GM18868 (cell line): ENCODE results near the gene KCNQ5.
"Not testable (repeated sequence)": the region's sequence is repeated elsewhere in the genome, so short reads cannot be mapped to it uniquely, and the experiment has no call there.

Experiments used
- ATAC-seq: cut with Tn5 transposase; IDR thresholded peaks from one replicate; pipeline ENCODE4 v1.9.1; 2021; ENCODE audit warnings: mild to moderate bottlenecking, moderate library complexity; ENCODE audit not compliant: unreplicated experiment

The KCNQ5 gene

GRCh38 chr6:73227606-73228255 is 605.9 kb downstream of the KCNQ5 start:
- no peak for ATAC-seq

- peak; percentile 77 for ATAC-seq
Observed at GRCh38 chr6:73231986-73232391, 610.1 kb downstream of the KCNQ5 start.

DNA sequence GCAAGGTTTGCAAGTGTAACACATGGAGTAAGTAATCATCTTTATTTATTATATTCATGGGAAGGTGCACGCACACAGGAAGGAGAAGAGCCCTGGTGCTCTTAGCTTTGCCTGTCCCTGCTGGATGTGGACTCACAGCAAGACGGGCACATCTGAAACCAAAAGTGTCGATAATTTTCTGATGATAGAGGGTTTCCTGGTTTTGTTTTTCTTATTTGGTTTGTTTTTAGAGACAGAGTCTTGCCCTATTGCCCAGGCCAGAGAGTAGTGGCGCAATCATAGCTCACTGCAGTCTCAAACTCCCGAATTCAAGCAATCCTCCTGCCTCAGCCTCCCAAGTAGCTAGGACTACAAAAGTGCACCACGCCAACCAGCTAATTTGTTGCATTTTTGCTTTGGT is 611.2 kb downstream of the KCNQ5 start:
- no peak for ATAC-seq

DNA sequence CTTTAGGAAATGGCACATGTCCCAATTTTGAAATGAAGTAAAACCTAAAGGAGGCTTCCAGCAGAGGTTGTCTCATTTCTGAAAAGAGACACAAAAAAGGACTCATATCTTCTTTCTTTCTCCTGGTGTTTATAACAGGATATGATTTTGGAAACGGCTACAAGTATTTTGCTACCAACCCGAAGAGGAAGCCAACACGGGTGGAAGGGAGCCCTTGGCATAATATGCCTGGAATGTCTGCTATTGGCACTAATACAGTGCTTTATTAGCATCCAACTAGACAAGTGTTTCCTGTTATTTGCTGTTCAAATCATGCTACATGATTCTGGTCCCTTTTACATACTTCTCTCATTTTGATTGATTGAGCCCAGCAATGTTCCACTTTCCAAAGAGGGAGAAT is 612.1 kb downstream of the KCNQ5 start:
- not testable (repeated sequence) for ATAC-seq

GRCh38 chr6:73234733-73235132 is 612.9 kb downstream of the KCNQ5 start:
- no peak for ATAC-seq

DNA sequence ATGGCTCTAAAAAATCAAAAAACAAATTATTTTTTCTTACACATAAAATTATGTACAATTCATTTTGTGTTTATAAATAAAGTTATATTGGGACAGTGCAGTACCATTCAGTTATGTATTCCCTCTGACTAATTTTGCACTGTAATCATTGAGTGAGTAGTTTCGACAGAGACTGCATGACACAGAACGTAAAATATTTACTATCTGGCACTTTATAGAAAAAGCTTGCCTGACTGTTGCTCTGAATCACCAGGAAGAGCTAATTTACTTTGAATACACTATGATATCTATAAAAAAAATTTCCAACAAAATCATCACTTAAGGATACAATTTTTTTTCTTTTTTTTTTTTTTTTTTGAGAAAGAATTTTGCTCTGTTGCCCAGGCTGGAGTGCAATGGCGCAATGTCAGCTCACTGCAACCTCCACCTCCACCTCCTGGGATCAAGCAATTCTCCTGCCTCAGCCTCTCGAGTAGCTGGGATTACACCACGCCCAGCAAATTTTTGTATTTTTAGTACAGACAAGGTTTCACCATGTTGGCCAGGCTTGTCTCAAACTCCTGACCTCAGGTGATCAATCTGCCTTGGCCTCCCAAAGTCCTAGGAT is 614.4 kb downstream of the KCNQ5 start:
- no peak for ATAC-seq

DNA sequence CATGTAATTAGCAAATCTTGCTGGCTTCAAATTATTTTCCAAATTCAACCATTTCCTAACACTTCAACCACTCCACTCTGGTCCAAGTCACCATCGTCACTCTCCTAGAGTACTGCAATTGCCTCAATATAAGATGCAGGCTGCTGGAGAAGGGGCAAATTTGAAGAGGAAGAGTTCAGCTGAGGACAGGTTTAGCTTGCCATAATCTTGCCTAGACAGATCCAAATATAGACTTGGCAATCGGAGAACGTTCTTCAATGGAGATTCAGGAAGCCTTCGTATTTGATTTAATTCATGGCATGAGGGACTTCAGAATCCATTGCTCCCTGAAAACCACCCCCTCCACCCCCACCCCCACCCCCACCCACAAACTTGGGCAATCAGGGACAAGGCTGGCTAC is 618.9 kb downstream of the KCNQ5 start:
- ATAC-seq, result no peak

DNA sequence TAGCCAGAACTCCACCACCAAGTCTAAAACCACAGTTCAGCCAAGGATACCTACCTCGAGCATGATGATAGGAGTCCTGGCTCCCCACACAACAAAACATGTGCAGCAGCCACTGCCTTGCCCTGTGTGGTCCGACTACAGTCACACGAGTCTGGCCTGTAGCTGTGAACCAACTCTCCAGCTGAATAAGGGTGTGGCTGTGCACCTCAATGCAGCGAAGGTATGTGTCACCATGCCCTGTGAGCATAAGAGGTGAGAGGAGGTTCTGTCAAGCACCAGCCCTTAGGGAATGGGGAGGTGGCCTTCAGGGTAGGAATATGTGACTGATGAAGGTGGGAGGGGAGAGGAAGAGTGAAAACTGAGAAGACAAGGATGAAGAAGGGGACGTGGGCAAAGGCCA is 620.1 kb downstream of the KCNQ5 start:
- no peak for ATAC-seq
